Activated T-helper 1 cell treated with anti-CD3 and anti-CD28 coated beads, Interleukin-12 subunit alpha, Interleukin-12 subunit beta, Interleukin-2, Interleukin-4 antibody, amounts not matched to agents 30 ng/mL and 10 ng/mL and 1 ng/mL, durations not matched to agents 14 hours and 24 hours and 36 hours (primary cell): ENCODE data around the gene CYP3A7. TPM values are rescaled to one million over a fixed set of nuclear protein-coding genes. Genes with fewer than 3 reads are reported as not detected.
"Not testable (repeated sequence)": the region's sequence is repeated elsewhere in the genome, so short reads cannot be mapped to it uniquely, and the experiment has no call there.

Experiments
- DNase-seq: peaks from one replicate; pipeline ENCODE4 v3.0.0; 2021; ENCODE audit warnings: low spot score
- H3K27ac Mint-ChIP-seq: one replicate; pipeline ENCODE4 v1.8.0; 2021; ENCODE audit warnings: mild to moderate bottlenecking, mixed read lengths
- H3K27me3 Mint-ChIP-seq: one replicate; pipeline ENCODE4 v1.8.0; 2022; ENCODE audit warnings: mild to moderate bottlenecking, moderate library complexity, mixed read lengths; ENCODE audit not compliant: insufficient read depth
- H3K36me3 Mint-ChIP-seq: one replicate; pipeline ENCODE4 v1.8.0; 2021; ENCODE audit warnings: low read depth, mixed read lengths
- H3K4me1 Mint-ChIP-seq: one replicate; pipeline ENCODE4 v1.8.0; 2021; ENCODE audit warnings: low read depth, mixed read lengths
- H3K4me3 Mint-ChIP-seq: one replicate; pipeline ENCODE4 v1.8.0; 2021; ENCODE audit warnings: mild to moderate bottlenecking, moderate library complexity, mixed read lengths
- H3K9me3 Mint-ChIP-seq: one replicate; pipeline ENCODE4 v1.8.0; 2021; ENCODE audit warnings: mixed read lengths
- intact Hi-C: fragments of 100-400 bp; cut with micrococcal nuclease; formaldehyde crosslinking; loops from one replicate; pipeline ENCODE4 v1.15.1; 2024
- total RNA-seq: library from RNA; stranded (reverse); gene quantifications from 2 replicates; pipeline ENCODE4 v1.2.3, GENCODE V29; 2022

The CYP3A7 gene
- total RNA-seq, 1 donor from 2014 or later, result not detected

DNA sequence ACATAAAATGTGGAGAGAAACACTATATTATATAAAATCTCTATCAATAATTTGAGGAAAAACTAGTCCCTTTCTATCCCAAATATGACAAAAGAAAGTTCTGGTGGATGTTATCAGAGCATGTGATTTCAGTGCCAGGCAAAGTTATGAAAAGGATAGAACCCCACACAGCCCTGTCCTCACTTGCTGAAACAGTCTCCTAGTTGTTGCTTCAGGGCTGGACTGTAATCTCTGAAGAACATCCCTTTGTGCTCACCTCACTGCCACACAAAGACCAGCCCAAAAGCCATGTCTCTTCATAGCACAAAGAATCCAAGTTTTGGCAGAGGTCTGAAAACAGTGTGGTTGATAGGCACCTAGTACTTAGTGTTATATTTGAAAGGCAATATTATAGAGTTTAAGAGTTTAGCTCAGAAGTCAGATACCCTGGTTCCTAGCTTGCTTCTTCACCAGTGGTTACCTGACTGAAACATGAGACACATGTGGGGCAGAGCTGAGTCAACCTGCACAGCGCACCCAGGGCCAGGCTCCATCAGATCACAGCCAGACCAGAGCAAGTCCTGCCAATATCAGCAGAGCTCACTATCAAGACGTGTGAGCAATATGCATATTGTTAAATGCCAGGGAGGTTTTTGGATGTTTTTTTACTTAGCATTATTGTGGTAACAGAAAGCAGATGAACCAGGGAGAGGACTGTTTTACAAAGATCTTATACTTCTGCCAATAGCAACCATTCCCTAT is 25.0 kb downstream of the CYP3A7 start:
- Mint-ChIP-seq H3K27me3 (peaks cover 4% of the 10 kb centered on the region), H3K36me3 (peaks cover 2% of the 10 kb centered on the region), H3K4me3 (no peak overlapping the region), H3K27ac (no peak overlapping the region), H3K9me3 (peaks cover 9% of the 10 kb centered on the region), H3K4me1 (no peaks in the 10 kb centered on the region)
- intact Hi-C loops, result no loop called here
- DNase-seq, result no peak

DNA sequence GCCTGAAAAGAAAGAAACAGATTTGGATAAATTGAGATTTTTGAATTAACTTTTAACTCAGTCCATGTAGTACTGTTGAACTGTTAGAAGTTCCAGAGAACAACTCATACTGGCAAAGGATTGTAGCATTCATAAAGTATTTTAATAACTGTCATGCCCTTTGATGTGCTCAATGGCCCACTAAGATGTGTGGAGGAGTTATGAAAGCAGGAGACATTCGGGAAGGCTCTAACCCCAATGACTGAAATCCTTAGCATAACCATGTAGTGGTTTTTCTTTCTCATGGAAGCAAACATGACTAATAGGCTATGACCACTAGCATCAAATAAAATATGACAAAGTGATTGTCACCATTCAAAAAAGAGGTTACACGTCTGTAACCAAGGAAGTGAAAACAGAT is 25.7 kb downstream of the CYP3A7 start:
- DNase-seq, result no peak
- no peak overlapping the region for H3K27ac Mint-ChIP-seq
- intact Hi-C loops, result no loop called here
- peaks cover 4% of the 10 kb centered on the region for H3K27me3 Mint-ChIP-seq
- peaks cover 2% of the 10 kb centered on the region for H3K9me3 Mint-ChIP-seq
- H3K4me3 Mint-ChIP-seq, result no peak overlapping the region
- H3K4me1 Mint-ChIP-seq, result no peaks in the 10 kb centered on the region
- peaks cover 2% of the 10 kb centered on the region for H3K36me3 Mint-ChIP-seq

DNA sequence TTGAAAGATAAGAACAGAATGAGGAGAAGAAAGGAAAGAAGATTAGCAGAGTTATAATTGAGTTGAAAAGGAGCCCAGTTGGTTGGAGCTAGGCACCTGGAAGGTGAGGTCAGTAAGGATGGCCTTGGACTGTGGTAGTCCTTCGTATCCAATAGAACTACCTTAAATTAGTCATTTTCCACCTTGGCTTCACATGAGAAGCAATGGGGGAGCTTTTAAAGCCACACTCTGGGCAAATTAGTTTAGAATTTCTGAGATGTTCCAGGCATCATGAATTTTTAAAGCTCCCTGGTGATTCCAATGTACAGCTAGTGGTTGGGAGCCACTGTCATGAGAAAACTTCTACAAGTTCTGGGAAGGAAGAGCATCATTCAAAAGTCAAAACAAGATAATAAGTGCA is 27.9 kb downstream of the CYP3A7 start:
- peaks cover 2% of the 10 kb centered on the region for H3K36me3 Mint-ChIP-seq
- intact Hi-C loops, result no loop called here
- no peak for DNase-seq
- no peak overlapping the region for H3K4me3 Mint-ChIP-seq
- peaks cover 5% of the 10 kb centered on the region for H3K27me3 Mint-ChIP-seq
- no peak overlapping the region for H3K27ac Mint-ChIP-seq
- H3K4me1 Mint-ChIP-seq, result no peaks in the 10 kb centered on the region
- H3K9me3 Mint-ChIP-seq, result no peaks in the 10 kb centered on the region

DNA sequence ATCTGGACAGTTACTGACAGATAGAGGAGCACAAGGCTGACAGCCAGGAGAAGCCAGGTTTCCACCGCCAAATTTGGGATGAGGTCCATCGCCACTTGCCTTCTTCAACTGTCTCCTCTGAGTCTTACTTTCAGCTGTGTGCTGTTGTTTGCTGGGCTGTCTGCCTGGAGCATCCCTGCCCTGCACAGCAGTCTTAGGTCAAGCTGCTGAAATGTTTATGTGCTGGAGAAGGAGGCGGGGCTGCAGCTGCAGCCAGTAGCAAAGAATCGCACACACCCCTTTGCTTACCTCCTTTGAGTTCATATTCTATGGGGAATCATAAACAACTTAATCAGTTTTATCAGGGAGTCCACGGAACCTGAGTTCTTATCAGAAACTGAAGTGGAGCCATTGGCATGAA is 35.0 kb downstream of the CYP3A7 start:
- intact Hi-C loops, result no loop called here
- Mint-ChIP-seq H3K9me3 (no peaks in the 10 kb centered on the region), H3K27me3 (peaks cover 13% of the 10 kb centered on the region), H3K36me3 (no peaks in the 10 kb centered on the region), H3K27ac (no peak overlapping the region), H3K4me3 (no peak overlapping the region), H3K4me1 (no peaks in the 10 kb centered on the region)
- no peak for DNase-seq

DNA sequence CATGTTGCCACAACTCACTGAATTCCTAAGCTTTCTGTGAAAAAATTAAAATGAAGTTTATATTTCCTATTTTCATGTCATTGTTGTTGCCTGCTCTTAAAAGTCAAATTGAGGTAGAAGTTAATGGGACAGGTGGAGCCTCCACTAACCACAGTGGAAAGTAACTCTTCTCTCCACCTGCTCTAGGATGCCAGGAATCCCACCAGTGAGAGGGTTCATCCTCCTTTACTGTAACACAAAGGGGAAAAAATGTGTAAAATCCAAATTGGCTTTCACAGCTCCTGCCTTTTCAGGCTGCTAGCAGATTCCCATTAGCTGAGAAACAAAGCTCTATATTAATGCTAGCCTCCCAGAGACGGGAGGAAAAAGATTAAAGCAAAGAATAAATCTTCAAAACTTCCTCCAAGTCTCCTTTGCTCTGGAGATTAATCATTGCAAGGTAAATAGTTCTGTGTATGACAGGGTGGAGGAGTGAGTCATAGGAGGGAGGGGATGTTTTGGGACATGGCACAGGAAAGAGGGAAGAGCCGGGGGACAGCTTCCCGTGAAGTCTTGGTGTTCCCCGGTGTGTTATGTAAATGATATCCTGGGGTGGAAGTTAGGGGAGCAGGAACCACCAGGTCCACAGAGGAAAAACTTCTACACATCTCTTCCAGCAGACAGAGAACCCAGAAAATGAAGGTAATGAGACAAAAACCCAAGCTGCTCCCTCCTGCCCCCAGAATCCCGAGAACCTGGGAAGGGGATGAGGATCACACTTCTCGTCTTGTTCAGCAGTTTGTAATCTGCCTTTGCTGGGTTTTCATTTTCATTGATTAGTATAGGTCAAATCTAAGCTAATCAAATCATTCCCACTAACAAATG is 35.9 kb downstream of the CYP3A7 start:
- H3K36me3 Mint-ChIP-seq, H3K27ac Mint-ChIP-seq, H3K9me3 Mint-ChIP-seq, H3K4me3 Mint-ChIP-seq, H3K4me1 Mint-ChIP-seq, DNase-seq, intact Hi-C loops: not testable (repeated sequence)
- H3K27me3 Mint-ChIP-seq, result peaks cover 13% of the 10 kb centered on the region

DNA sequence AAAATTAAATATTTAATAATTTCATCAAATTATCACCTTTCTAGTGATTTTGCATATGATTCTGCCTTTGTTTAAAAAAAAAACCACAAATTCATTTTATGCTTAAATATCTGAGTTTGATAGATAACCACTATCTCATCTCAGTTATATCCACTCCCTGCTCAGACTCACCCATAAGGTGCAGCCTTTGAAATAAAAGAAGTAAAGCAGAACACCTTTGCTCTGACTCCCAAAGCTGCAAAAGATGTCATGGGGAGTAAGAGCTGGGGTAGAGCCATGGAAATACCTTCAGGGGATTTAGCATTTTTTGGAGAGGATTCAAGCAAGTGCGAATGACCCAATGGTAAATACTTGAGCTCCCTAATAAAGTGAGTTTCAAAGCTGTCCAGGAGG is 40.1 kb downstream of the CYP3A7 start:
- Mint-ChIP-seq H3K27me3 (peaks cover 10% of the 10 kb centered on the region), H3K27ac (no peak overlapping the region), H3K4me1 (no peaks in the 10 kb centered on the region), H3K36me3 (no peaks in the 10 kb centered on the region), H3K4me3 (no peak overlapping the region), H3K9me3 (peaks cover 6% of the 10 kb centered on the region)
- intact Hi-C loops, result no loop called here
- DNase-seq, result no peak

DNA sequence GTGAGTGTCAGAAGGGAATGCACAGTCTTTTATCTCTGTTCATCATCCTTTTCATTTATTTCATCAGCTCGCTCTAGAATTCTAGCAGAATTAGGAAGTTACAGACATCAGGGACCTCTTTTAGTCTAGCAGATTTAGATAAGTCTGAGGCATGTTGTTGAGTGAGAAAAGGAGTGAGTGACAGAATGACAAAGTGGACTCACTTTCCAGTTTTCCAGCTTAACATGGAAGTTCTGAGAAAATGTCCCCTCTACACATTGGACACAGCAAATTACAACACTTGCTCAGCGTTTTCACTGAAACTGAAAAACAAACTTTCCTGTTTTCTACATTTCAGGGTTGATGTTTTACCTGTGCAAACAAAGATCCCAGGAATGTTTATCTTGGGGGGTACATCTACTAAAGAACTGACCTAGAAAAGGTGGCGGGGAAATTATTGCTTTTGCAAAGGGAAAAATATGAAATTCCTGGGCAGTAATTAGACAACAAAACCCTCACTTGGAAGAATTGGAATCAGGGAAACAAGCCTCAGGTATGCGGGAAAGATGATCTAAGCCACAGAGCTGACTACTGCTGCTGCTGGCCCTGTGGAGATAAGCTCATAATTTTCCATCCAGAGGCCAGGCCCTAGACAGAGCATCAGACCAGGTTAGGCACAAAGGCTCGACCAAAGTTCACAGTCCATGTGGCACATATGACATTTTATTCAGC is 40.6 kb downstream of the CYP3A7 start:
- H3K36me3 Mint-ChIP-seq, result no peaks in the 10 kb centered on the region
- peaks cover 8% of the 10 kb centered on the region for H3K9me3 Mint-ChIP-seq
- H3K27me3 Mint-ChIP-seq, result peaks cover 8% of the 10 kb centered on the region
- intact Hi-C loops, result no loop called here
- no peak overlapping the region for H3K4me3 Mint-ChIP-seq
- DNase-seq, result no peak
- H3K27ac Mint-ChIP-seq, result no peak overlapping the region
- H3K4me1 Mint-ChIP-seq, result no peaks in the 10 kb centered on the region

DNA sequence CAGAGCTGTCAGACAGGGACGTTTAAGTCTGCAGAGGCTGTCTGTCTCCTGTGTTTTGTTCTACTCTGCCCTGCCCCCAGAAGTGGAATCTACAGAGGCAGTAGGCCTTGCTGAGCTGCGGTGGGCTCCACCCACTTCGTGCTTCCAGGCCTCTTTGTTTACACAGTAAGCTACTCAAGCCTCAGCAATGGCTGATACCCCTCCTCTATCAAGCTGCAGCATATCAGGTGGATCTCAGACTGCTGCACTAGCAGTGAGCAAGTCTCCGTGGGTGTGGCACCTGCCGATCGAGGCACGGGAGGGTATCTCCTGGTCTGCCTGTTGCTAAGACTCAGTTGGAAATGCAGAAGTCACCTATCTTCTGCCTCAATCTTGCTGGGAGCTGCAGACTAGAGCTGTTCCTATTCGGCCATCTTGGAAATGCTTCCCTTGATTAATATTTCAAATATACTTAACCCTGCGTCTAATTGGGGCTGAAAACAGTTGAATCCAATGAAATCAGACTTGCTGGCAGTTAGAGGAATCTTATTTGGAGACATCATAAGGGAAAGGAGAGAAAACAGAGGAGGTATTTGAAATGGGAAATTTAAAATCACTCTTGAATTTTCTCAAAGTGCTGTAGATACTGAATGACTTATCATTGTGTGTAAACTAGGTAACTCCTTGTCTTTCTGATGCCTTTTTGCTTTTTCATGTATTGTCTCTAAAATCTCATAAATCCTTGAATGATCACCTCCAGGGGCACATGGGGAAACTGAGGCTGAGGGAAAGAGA is 41.4 kb downstream of the CYP3A7 start:
- peaks cover 16% of the 10 kb centered on the region for H3K9me3 Mint-ChIP-seq
- H3K4me1 Mint-ChIP-seq, result no peaks in the 10 kb centered on the region
- DNase-seq, result no peak
- H3K27me3 Mint-ChIP-seq, result peaks cover 8% of the 10 kb centered on the region
- no peak overlapping the region for H3K27ac Mint-ChIP-seq
- intact Hi-C loops, result no loop called here
- no peak overlapping the region for H3K4me3 Mint-ChIP-seq
- no peaks in the 10 kb centered on the region for H3K36me3 Mint-ChIP-seq

DNA sequence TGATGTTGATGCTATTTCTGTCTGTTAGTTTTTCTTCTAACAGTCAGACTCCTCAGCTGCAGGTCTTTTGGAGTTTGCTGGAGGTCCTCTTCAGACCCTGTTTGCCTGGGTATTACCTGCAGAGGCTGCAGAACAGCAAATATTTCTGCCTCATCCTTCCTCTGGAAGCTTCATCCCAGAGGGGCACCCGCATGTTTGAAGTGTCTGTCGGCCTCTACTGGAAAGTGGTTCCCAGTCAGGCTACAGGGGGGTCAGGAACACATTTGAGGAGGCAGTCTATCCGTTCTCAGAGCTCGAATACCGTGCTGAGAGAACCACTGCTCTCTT is 41.9 kb downstream of the CYP3A7 start:
- intact Hi-C loops, result no loop called here
- peaks cover 20% of the 10 kb centered on the region for H3K9me3 Mint-ChIP-seq
- no peak overlapping the region for H3K4me3 Mint-ChIP-seq
- DNase-seq, result no peak
- H3K27ac Mint-ChIP-seq, result no peak overlapping the region
- H3K36me3 Mint-ChIP-seq, result no peaks in the 10 kb centered on the region
- peaks cover 8% of the 10 kb centered on the region for H3K27me3 Mint-ChIP-seq
- H3K4me1 Mint-ChIP-seq, result no peaks in the 10 kb centered on the region

DNA sequence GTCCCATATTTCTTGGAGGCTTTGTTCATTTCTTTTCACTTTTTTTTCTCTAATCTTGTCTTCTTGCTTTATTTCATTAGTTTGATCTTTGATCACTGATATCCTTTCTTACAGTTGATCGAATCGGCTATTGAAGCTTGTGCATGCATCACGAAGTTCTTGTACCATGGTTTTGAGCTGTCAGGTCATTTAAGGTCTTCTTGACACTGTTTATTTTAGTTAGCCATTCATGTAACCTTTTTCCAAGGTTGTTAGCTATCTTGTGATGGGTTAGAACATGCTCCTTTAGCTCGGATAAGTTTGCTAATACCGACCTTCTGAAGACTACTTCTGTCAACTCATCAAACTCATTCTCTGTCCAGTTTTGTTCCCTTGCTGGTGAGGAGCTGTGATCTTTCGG is 42.4 kb downstream of the CYP3A7 start:
- H3K27me3 Mint-ChIP-seq, intact Hi-C loops, DNase-seq, H3K36me3 Mint-ChIP-seq, H3K27ac Mint-ChIP-seq, H3K4me1 Mint-ChIP-seq, H3K4me3 Mint-ChIP-seq: not testable (repeated sequence)
- H3K9me3 Mint-ChIP-seq, result peaks cover 21% of the 10 kb centered on the region

DNA sequence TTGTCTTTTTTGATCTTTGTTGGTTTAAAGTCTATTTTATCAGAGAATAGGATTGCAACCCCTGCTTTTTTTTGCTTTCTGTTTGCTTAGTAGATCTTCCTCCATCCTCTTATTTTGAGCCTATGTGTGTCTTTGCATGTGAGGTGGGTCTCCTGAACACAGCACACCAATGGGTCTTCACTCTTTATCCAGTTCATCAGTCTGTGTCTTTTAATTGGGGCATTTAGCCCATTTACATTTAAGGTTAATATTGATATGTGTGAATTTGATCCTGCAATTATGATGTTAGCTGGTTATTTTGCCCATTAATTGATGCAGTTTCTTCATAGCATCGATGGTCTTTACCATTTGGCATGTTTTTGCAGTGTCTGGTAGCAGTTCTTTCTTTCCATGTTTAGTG is 43.3 kb downstream of the CYP3A7 start:
- H3K9me3 Mint-ChIP-seq, result peaks cover 26% of the 10 kb centered on the region
- H3K27me3 Mint-ChIP-seq, H3K36me3 Mint-ChIP-seq, H3K4me3 Mint-ChIP-seq, intact Hi-C loops, DNase-seq, H3K4me1 Mint-ChIP-seq, H3K27ac Mint-ChIP-seq: not testable (repeated sequence)

DNA sequence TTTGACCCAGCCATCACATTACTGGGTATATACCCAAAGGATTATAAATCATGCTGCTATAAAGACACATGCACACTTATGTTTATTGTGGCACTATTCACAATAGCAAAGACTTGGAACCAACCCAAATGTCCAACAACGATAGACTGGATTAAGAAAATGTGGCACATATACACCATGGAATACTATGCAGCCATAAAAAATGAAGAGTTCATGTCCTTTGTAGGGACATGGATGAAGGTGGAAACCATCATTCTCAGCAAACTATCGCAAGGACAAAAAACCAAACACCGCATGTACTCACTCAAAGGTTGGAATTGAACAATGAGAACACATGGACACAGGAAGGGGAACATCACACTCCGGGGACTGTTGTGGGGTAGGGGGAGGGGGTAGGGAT is 44.1 kb downstream of the CYP3A7 start:
- H3K36me3 Mint-ChIP-seq, DNase-seq, H3K27ac Mint-ChIP-seq, H3K27me3 Mint-ChIP-seq, H3K4me3 Mint-ChIP-seq, intact Hi-C loops, H3K4me1 Mint-ChIP-seq: not testable (repeated sequence)
- peaks cover 26% of the 10 kb centered on the region for H3K9me3 Mint-ChIP-seq
